Measurements from ENCODE around the gene MRPL55. TPM values are rescaled to one million over a fixed set of nuclear protein-coding genes. Genes with fewer than 3 reads are reported as not detected.
A peak's percentile ranks its signal among the peaks of the same experiment; 100 is the strongest.

Gene MRPL55
- total and polyA plus RNA-seq, 2 experiments from 2014 or later, result 139 to 144 TPM

GRCh38 chr1:228095938-228096337 lies 13.2 kb downstream of the MRPL55 start:
- no peak for TF ChIP-seq CTCF (IDR thresholded peaks at IDR 0.05; ENCODE audit: low read depth, low read length)
- Histone ChIP-seq H3K36me3 (peaks cover 26% of the 10 kb centered on the region), H3K4me3 (no peak overlapping the region), H3K9me3 (ENCODE audit: low read depth) (no peaks in the 10 kb centered on the region), H3K27ac (no peak overlapping the region), H3K4me1 (ENCODE audit: low read depth) (no peaks in the 10 kb centered on the region), H3K27me3 (no peaks in the 10 kb centered on the region)
- DNase-seq (ENCODE audit: low read depth in 1 of 2, low spot score in 1 of 2), result no peak

- DNase-seq (ENCODE audit: low read depth in 1 of 2, low spot score in 1 of 2), result no peak
- no peaks in the 10 kb centered on the region for H3K9me3 ChIP-seq (ENCODE audit: low read depth)
- H3K4me3 ChIP-seq, result no peak overlapping the region
- TF ChIP-seq CTCF (IDR thresholded peaks at IDR 0.05; ENCODE audit: low read depth, low read length), result no peak
- H3K27ac ChIP-seq, result peak overlapping the region; percentile 22
- no peaks in the 10 kb centered on the region for H3K4me1 ChIP-seq (ENCODE audit: low read depth)
- peaks cover 23% of the 10 kb centered on the region for H3K36me3 ChIP-seq
- no peaks in the 10 kb centered on the region for H3K27me3 ChIP-seq
Measured at GRCh38 chr1:228095161-228095560, 13.9 kb downstream of the MRPL55 start.

GRCh38 chr1:228094432-228095016 lies 14.6 kb downstream of the MRPL55 start:
- DNase-seq (ENCODE audit: low read depth in 1 of 2, low spot score in 1 of 2), result no peak
- Histone ChIP-seq H3K4me1 (ENCODE audit: low read depth) (peaks cover 1% of the 10 kb centered on the region), H3K27ac (no peak overlapping the region), H3K27me3 (no peaks in the 10 kb centered on the region), H3K36me3 (peaks cover 19% of the 10 kb centered on the region), H3K9me3 (ENCODE audit: low read depth) (no peaks in the 10 kb centered on the region), H3K4me3 (no peak overlapping the region)
- no peak for TF ChIP-seq CTCF (IDR thresholded peaks at IDR 0.05; ENCODE audit: low read depth, low read length)

- H3K27ac ChIP-seq, result no peak overlapping the region
- H3K27me3 ChIP-seq, result no peaks in the 10 kb centered on the region
- no peak overlapping the region for H3K4me3 ChIP-seq
- no peaks in the 10 kb centered on the region for H3K9me3 ChIP-seq (ENCODE audit: low read depth)
- peaks cover 12% of the 10 kb centered on the region for H3K4me1 ChIP-seq (ENCODE audit: low read depth)
- DNase-seq (ENCODE audit: low read depth in 1 of 2, low spot score in 1 of 2), result no peak
- no peak for TF ChIP-seq CTCF (IDR thresholded peaks at IDR 0.05; ENCODE audit: low read depth, low read length)
- peaks cover 7% of the 10 kb centered on the region for H3K36me3 ChIP-seq
Measured at GRCh38 chr1:228093050-228093906, 15.8 kb downstream of the MRPL55 start.

GRCh38 chr1:228092342-228093049 lies 16.6 kb downstream of the MRPL55 start:
- H3K4me1 ChIP-seq (ENCODE audit: low read depth), result peaks cover 20% of the 10 kb centered on the region
- no peaks in the 10 kb centered on the region for H3K27me3 ChIP-seq
- no peak for TF ChIP-seq CTCF (IDR thresholded peaks at IDR 0.05; ENCODE audit: low read depth, low read length)
- no peaks in the 10 kb centered on the region for H3K9me3 ChIP-seq (ENCODE audit: low read depth)
- H3K36me3 ChIP-seq, result peaks cover 3% of the 10 kb centered on the region
- no peak for DNase-seq (ENCODE audit: low read depth in 1 of 2, low spot score in 1 of 2)
- no peak overlapping the region for H3K27ac ChIP-seq
- no peak overlapping the region for H3K4me3 ChIP-seq
